ENCODE results near the gene RALGPS1. TPM values are rescaled to one million over a fixed set of nuclear protein-coding genes. Genes with fewer than 3 reads are reported as not detected.

RALGPS1 gene
- total and polyA plus RNA-seq, 2 of the 13 experiments (the other 11 are each of a cell fraction or from before 2014, with no cell fraction given), result 3.7 to 6.5 TPM

DNA sequence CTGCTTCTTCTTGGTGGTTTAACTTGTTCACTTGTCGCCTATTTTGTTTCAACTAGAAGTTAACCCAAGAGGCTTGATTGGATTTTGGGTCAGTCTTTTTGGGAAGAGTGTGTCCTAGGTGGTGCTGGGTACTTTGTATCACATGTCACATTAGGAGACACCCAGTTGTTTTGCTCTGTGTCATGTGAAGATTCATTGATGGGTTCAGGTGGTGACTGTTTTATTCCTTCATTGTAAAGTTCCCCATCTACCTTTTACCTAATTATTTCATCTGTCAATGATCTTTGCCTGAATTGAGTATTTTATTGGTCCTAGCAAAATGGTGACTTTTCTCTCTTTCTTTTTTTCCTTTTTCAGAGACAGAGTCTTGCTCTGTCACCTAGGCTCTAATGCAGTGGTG is 69.2 kb downstream of the RALGPS1 start:
- CTCF ChIA-PET (ENCODE audit: low intra/inter-chr PET ratio, low total read pairs), result no interaction called here
- FAIRE-seq, result no peak
- POLR2A ChIA-PET, result no interaction called here

More for the DNA sequence above, 69.2 kb downstream of the RALGPS1 start:
- BruUV-seq (replicated peaks), result no TSS peak
- in situ Hi-C loops (cut with HindIII; ENCODE audit: extremely low pct_ligation_motif_present, low pct_unique_long_range_greater_than_20kb) (no loop called here), intact Hi-C loops (cut with micrococcal nuclease; ENCODE audit: unreplicated experiment) (no loop called here)
- no peaks in the 10 kb centered on the region for H4K20me1 ChIP-seq (ENCODE audit: insufficient read depth, low read length)
- H3K36me3 ChIP-seq (replicated peaks in 1 of 2; ENCODE audit: control insufficient read depth in 1 of 2, insufficient read depth in 2 of 2, low read length in 2 of 2), result no peaks in the 10 kb centered on the region
- H3K9me3 ChIP-seq (ENCODE audit: low read length), result no peaks in the 10 kb centered on the region
- no peak for TF ChIP-seq ZFP36L1 (CRISPR knock-in tag; IDR thresholded peaks at IDR 0.05)
- no peak for TF ChIP-seq ZNF468 (CRISPR knock-in tag; IDR thresholded peaks at IDR 0.05)
- TF ChIP-seq, protein P1, sequence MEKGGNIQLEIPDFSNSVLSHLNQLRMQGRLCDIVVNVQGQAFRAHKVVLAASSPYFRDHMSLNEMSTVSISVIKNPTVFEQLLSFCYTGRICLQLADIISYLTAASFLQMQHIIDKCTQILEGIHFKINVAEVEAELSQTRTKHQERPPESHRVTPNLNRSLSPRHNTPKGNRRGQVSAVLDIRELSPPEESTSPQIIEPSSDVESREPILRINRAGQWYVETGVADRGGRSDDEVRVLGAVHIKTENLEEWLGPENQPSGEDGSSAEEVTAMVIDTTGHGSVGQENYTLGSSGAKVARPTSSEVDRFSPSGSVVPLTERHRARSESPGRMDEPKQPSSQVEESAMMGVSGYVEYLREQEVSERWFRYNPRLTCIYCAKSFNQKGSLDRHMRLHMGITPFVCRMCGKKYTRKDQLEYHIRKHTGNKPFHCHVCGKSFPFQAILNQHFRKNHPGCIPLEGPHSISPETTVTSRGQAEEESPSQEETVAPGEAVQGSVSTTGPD (CRISPR knock-in tag; IDR thresholded peaks at IDR 0.05), result no peak
- TF ChIP-seq, protein P2, sequence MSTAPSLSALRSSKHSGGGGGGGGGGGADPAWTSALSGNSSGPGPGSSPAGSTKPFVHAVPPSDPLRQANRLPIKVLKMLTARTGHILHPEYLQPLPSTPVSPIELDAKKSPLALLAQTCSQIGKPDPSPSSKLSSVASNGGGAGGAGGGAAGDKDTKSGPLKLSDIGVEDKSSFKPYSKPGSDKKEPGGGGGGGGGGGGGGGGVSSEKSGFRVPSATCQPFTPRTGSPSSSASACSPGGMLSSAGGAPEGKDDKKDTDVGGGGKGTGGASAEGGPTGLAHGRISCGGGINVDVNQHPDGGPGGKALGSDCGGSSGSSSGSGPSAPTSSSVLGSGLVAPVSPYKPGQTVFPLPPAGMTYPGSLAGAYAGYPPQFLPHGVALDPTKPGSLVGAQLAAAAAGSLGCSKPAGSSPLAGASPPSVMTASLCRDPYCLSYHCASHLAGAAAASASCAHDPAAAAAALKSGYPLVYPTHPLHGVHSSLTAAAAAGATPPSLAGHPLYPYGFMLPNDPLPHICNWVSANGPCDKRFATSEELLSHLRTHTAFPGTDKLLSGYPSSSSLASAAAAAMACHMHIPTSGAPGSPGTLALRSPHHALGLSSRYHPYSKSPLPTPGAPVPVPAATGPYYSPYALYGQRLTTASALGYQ (CRISPR knock-in tag; IDR thresholded peaks at IDR 0.05), result no peak
- TF ChIP-seq XRCC5 (optimal IDR thresholded peaks at IDR 0.05; ENCODE audit: low read length), result no peak
- TF ChIP-seq ZSCAN9 (CRISPR knock-in tag; IDR thresholded peaks at IDR 0.05; ENCODE audit: borderline replicate concordance), result no peak
- TF ChIP-seq U2AF1 (optimal IDR thresholded peaks at IDR 0.05; ENCODE audit: low read depth, low read length), result no peak
- no peak for TF ChIP-seq KMT2A (CRISPR knock-in tag; IDR thresholded peaks at IDR 0.05)
- TF ChIP-seq MAF1 (CRISPR knock-in tag; IDR thresholded peaks at IDR 0.05; ENCODE audit: borderline replicate concordance), result no peak
- no peak for TF ChIP-seq ZNF354B (CRISPR knock-in tag; IDR thresholded peaks at IDR 0.05)
- TF ChIP-seq SP5 (CRISPR knock-in tag; IDR thresholded peaks at IDR 0.05; ENCODE audit: borderline replicate concordance, low read depth), result no peak
- no peak for TF ChIP-seq GFI1 (CRISPR knock-in tag; IDR thresholded peaks at IDR 0.05; ENCODE audit: borderline replicate concordance)
- no peak for TF ChIP-seq RELA (CRISPR knock-in tag; IDR thresholded peaks at IDR 0.05)
- TF ChIP-seq ZNF446 (CRISPR knock-in tag; IDR thresholded peaks at IDR 0.05), result no peak
- no peak for TF ChIP-seq IRF2 (CRISPR knock-in tag; IDR thresholded peaks at IDR 0.05)
- no peak for TF ChIP-seq ZMYM3 (CRISPR knock-in tag; IDR thresholded peaks at IDR 0.05)
- TF ChIP-seq, protein P3, sequence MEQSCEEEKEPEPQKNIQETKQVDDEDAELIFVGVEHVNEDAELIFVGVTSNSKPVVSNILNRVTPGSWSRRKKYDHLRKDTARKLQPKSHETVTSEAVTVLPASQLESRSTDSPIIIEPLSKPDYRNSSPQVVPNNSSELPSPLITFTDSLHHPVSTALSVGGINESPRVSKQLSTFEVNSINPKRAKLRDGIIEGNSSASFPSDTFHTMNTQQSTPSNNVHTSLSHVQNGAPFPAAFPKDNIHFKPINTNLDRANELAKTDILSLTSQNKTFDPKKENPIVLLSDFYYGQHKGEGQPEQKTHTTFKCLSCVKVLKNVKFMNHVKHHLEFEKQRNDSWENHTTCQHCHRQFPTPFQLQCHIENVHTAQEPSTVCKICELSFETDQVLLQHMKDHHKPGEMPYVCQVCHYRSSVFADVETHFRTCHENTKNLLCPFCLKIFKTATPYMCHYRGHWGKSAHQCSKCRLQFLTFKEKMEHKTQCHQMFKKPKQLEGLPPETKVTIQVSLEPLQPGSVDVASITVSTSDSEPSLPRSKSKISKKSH (CRISPR knock-in tag; IDR thresholded peaks at IDR 0.05; ENCODE audit: borderline replicate concordance), result no peak
- no peak for TF ChIP-seq ZNF563 (CRISPR knock-in tag; IDR thresholded peaks at IDR 0.05)
- TF ChIP-seq ZNF577 (CRISPR knock-in tag; IDR thresholded peaks at IDR 0.05; ENCODE audit: borderline replicate concordance, low read depth), result no peak
- no peaks in the 10 kb centered on the region for H3K79me2 ChIP-seq (ENCODE audit: insufficient read depth, low read length)
- H3K9ac ChIP-seq (ENCODE audit: insufficient read depth, low read depth, low read length), result no peak overlapping the region
- no peak overlapping the region for H3K27ac ChIP-seq (ENCODE audit: extremely low read length, insufficient read depth, low read length)
- DNase-seq (ENCODE audit: low spot score) (no peak), ATAC-seq (no peak)
- no peak overlapping the region for H3K4me3 ChIP-seq (replicated peaks in 1 of 3; ENCODE audit: insufficient read depth in 1 of 3, low read depth in 2 of 3, low read length in 3 of 3)
- H3K4me2 ChIP-seq (ENCODE audit: low read depth, low read length), result no peak overlapping the region
- peaks cover 15% of the 10 kb centered on the region for H3K4me1 ChIP-seq (ENCODE audit: insufficient read depth, low read length)
- no peak overlapping the region for H2AFZ ChIP-seq (ENCODE audit: low read length)
- no peaks in the 10 kb centered on the region for H3K27me3 ChIP-seq (ENCODE audit: control insufficient read depth in 1 of 2, insufficient read depth in 2 of 2, low read length in 2 of 2)
- 87% methylated on average over 1 of the region's 1 CpG for WGBS (ENCODE audit: low lambda C conversion rate)

Measured in HepG2 (cell line).